ENCODE measurements around the gene BAG1. TPM values are rescaled to one million over a fixed set of nuclear protein-coding genes. Genes with fewer than 3 reads are reported as not detected.

Gene BAG1
- total and polyA plus RNA-seq, 2 experiments from 2014 or later, result 44.7 to 55.4 TPM

DNA sequence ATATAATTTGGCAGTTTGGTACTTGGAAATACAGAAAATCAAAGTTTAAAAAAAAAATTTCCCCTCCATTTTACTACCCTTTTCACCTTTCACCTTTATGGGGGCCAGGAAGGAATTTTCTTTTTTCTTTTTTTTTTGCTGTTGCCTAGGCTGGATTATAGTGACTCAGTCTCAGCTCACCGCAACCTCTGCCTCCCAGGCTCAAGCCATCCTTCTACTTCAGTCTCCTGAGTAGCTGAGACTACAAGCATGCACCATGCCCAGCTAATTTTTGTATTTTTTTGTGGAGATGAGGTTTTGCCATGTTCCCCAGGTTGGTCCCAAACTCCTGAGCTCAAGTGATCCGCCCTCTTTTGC, 9.4 kb upstream of the BAG1 start:
- no peaks in the 10 kb centered on the region for H3K4me1 ChIP-seq (ENCODE audit: insufficient read depth)
- H3K27ac Mint-ChIP-seq, result no peak overlapping the region
- H4K20me1 ChIP-seq (replicated peaks; ENCODE audit: insufficient read depth), result peaks cover 5% of the 10 kb centered on the region; the same call in 1 of the 2 replicates
- no peak overlapping the region for H3K4me2 ChIP-seq
- no peak for ATAC-seq
- no peak for DNase-seq (ENCODE audit: low spot score)
- H3K4me1 Mint-ChIP-seq, result no peaks in the 10 kb centered on the region
- TF ChIP-seq STAT1 (IDR thresholded peaks at IDR 0.05; ENCODE audit: unreplicated experiment), result no peak
- TF ChIP-seq CREB1 (CRISPR knock-in tag; IDR thresholded peaks at IDR 0.05; ENCODE audit: low read depth), result no peak
- no peak for TF ChIP-seq EZH2 (IDR thresholded peaks at IDR 0.05; ENCODE audit: low read depth, unreplicated experiment)
- TF ChIP-seq ZNF331 (CRISPR knock-in tag; IDR thresholded peaks at IDR 0.05; ENCODE audit: low read depth), result no peak
- no peak for TF ChIP-seq ZNF114 (CRISPR knock-in tag; IDR thresholded peaks at IDR 0.05)
- TF ChIP-seq, protein P1, sequence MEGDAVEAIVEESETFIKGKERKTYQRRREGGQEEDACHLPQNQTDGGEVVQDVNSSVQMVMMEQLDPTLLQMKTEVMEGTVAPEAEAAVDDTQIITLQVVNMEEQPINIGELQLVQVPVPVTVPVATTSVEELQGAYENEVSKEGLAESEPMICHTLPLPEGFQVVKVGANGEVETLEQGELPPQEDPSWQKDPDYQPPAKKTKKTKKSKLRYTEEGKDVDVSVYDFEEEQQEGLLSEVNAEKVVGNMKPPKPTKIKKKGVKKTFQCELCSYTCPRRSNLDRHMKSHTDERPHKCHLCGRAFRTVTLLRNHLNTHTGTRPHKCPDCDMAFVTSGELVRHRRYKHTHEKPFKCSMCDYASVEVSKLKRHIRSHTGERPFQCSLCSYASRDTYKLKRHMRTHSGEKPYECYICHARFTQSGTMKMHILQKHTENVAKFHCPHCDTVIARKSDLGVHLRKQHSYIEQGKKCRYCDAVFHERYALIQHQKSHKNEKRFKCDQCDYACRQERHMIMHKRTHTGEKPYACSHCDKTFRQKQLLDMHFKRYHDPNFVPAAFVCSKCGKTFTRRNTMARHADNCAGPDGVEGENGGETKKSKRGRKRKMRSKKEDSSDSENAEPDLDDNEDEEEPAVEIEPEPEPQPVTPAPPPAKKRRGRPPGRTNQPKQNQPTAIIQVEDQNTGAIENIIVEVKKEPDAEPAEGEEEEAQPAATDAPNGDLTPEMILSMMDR (conservative IDR thresholded peaks at IDR 0.05; ENCODE audit: low read depth in 2 of 2), result no peak
- no peak for TF ChIP-seq NANOG (IDR thresholded peaks at IDR 0.05; ENCODE audit: borderline replicate concordance)
- TF ChIP-seq POLR2AphosphoS5 (IDR thresholded peaks at IDR 0.05; ENCODE audit: low read depth), result no peak
- H3K36me3 Mint-ChIP-seq (ENCODE audit: low read depth), result peaks cover 47% of the 10 kb centered on the region
- H3K27me3 Mint-ChIP-seq (ENCODE audit: insufficient read depth, low read depth, poor library complexity), result peaks cover 4% of the 10 kb centered on the region
- no peak overlapping the region for H3K4me3 Mint-ChIP-seq
- H3K27me3 ChIP-seq (ENCODE audit: insufficient read depth), result no peaks in the 10 kb centered on the region
- no peak overlapping the region for H3K4me3 ChIP-seq
- H3K79me2 ChIP-seq (replicated peaks; ENCODE audit: insufficient read depth), result peaks cover 9% of the 10 kb centered on the region
- peaks cover 49% of the 10 kb centered on the region for H3K36me3 ChIP-seq (ENCODE audit: insufficient read depth)
- no peak overlapping the region for H2AFZ ChIP-seq
- H3K9me3 Mint-ChIP-seq, result no peaks in the 10 kb centered on the region
- no peaks in the 10 kb centered on the region for H3K9me2 ChIP-seq (ENCODE audit: insufficient read depth)
- H3F3A ChIP-seq (replicated peaks; ENCODE audit: low read depth), result no peaks in the 10 kb centered on the region
- H3K27ac ChIP-seq (ENCODE audit: low read depth), result no peak overlapping the region

GRCh38 chr9:33273266-33273971, 8.9 kb upstream of the BAG1 start:
- Histone ChIP-seq H3K4me2 (no peak overlapping the region), H3K27me3 (ENCODE audit: insufficient read depth) (no peaks in the 10 kb centered on the region), H3F3A (replicated peaks; ENCODE audit: low read depth) (no peaks in the 10 kb centered on the region), H3K4me1 (ENCODE audit: insufficient read depth) (no peaks in the 10 kb centered on the region), H3K27ac (ENCODE audit: low read depth) (no peak overlapping the region), H3K9me2 (ENCODE audit: insufficient read depth) (no peaks in the 10 kb centered on the region), H3K4me3 (no peak overlapping the region), H4K20me1 (replicated peaks; ENCODE audit: insufficient read depth) (peaks cover 5% of the 10 kb centered on the region), H3K79me2 (replicated peaks; ENCODE audit: insufficient read depth) (peaks cover 9% of the 10 kb centered on the region), H3K36me3 (ENCODE audit: insufficient read depth) (peaks cover 48% of the 10 kb centered on the region), H2AFZ (no peak overlapping the region)
- no peak overlapping the region for H3K27ac Mint-ChIP-seq
- no peaks in the 10 kb centered on the region for H3K9me3 Mint-ChIP-seq
- H3K4me3 Mint-ChIP-seq, result no peak overlapping the region
- ATAC-seq (no peak), DNase-seq (ENCODE audit: low spot score) (no peak)
- no peaks in the 10 kb centered on the region for H3K4me1 Mint-ChIP-seq
- H3K36me3 Mint-ChIP-seq (ENCODE audit: low read depth), result peaks cover 45% of the 10 kb centered on the region
- H3K27me3 Mint-ChIP-seq (ENCODE audit: insufficient read depth, low read depth, poor library complexity), result peaks cover 4% of the 10 kb centered on the region
- TF ChIP-seq CREB1 (CRISPR knock-in tag; IDR thresholded peaks at IDR 0.05; ENCODE audit: low read depth) (no peak), ZNF331 (CRISPR knock-in tag; IDR thresholded peaks at IDR 0.05; ENCODE audit: low read depth) (no peak), REST (IDR thresholded peaks at IDR 0.05; ENCODE audit: unreplicated experiment) (no peak), NANOG (IDR thresholded peaks at IDR 0.05; ENCODE audit: borderline replicate concordance) (no peak)
- TF ChIP-seq, protein P2, sequence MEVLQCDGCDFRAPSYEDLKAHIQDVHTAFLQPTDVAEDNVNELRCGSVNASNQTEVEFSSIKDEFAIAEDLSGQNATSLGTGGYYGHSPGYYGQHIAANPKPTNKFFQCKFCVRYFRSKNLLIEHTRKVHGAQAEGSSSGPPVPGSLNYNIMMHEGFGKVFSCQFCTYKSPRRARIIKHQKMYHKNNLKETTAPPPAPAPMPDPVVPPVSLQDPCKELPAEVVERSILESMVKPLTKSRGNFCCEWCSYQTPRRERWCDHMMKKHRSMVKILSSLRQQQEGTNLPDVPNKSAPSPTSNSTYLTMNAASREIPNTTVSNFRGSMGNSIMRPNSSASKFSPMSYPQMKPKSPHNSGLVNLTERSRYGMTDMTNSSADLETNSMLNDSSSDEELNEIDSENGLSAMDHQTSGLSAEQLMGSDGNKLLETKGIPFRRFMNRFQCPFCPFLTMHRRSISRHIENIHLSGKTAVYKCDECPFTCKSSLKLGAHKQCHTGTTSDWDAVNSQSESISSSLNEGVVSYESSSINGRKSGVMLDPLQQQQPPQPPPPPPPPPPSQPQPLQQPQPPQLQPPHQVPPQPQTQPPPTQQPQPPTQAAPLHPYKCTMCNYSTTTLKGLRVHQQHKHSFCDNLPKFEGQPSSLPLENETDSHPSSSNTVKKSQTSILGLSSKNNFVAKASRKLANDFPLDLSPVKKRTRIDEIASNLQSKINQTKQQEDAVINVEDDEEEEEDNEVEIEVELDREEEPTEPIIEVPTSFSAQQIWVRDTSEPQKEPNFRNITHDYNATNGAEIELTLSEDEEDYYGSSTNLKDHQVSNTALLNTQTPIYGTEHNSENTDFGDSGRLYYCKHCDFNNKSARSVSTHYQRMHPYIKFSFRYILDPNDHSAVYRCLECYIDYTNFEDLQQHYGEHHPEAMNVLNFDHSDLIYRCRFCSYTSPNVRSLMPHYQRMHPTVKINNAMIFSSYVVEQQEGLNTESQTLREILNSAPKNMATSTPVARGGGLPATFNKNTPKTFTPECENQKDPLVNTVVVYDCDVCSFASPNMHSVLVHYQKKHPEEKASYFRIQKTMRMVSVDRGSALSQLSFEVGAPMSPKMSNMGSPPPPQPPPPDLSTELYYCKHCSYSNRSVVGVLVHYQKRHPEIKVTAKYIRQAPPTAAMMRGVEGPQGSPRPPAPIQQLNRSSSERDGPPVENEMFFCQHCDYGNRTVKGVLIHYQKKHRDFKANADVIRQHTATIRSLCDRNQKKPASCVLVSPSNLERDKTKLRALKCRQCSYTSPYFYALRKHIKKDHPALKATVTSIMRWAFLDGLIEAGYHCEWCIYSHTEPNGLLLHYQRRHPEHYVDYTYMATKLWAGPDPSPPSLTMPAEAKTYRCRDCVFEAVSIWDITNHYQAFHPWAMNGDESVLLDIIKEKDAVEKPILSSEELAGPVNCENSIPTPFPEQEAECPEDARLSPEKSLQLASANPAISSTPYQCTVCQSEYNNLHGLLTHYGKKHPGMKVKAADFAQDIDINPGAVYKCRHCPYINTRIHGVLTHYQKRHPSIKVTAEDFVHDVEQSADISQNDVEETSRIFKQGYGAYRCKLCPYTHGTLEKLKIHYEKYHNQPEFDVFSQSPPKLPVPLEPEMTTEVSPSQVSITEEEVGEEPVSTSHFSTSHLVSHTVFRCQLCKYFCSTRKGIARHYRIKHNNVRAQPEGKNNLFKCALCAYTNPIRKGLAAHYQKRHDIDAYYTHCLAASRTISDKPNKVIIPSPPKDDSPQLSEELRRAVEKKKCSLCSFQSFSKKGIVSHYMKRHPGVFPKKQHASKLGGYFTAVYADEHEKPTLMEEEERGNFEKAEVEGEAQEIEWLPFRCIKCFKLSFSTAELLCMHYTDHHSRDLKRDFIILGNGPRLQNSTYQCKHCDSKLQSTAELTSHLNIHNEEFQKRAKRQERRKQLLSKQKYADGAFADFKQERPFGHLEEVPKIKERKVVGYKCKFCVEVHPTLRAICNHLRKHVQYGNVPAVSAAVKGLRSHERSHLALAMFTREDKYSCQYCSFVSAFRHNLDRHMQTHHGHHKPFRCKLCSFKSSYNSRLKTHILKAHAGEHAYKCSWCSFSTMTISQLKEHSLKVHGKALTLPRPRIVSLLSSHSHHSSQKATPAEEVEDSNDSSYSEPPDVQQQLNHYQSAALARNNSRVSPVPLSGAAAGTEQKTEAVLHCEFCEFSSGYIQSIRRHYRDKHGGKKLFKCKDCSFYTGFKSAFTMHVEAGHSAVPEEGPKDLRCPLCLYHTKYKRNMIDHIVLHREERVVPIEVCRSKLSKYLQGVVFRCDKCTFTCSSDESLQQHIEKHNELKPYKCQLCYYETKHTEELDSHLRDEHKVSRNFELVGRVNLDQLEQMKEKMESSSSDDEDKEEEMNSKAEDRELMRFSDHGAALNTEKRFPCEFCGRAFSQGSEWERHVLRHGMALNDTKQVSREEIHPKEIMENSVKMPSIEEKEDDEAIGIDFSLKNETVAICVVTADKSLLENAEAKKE (CRISPR knock-in tag; IDR thresholded peaks at IDR 0.05), result no peak
